ENCODE measurements around the gene GNG7.

DNA sequence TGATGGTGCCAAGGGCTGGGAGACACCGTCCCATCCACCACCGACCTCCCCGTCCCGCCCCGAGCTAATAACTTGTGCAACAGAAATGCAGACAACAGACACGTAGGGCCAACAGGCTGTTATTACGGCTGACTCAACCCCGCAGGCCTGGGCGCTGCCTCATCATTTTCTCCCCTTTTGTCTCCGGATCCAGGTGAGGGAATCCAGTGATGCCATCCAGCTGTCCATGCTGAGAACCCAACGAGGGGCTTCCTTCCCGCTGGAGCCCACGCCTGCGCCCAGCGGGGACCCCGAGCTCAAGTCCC is 25.1 kb upstream of the GNG7 start:
- TF ChIP-seq EZH2 (IDR thresholded peaks at IDR 0.05) (no peak), FOXP2 (optimal IDR thresholded peaks at IDR 0.05; ENCODE audit: control extremely low read depth, extremely low read length, insufficient read depth) (no peak), POLR2AphosphoS5 (IDR thresholded peaks at IDR 0.05; ENCODE audit: borderline replicate concordance, low read depth, low read length) (no peak)
